ENCODE results near the gene NFIA. TPM values are rescaled to one million over a fixed set of nuclear protein-coding genes. Genes with fewer than 3 reads are reported as not detected.

Gene NFIA
- total and polyA plus RNA-seq, 10 of the 15 experiments (the other 5 are each of a cell fraction or from before 2014, with no cell fraction given): 0.10 to 0.16 TPM; not detected in 8

DNA sequence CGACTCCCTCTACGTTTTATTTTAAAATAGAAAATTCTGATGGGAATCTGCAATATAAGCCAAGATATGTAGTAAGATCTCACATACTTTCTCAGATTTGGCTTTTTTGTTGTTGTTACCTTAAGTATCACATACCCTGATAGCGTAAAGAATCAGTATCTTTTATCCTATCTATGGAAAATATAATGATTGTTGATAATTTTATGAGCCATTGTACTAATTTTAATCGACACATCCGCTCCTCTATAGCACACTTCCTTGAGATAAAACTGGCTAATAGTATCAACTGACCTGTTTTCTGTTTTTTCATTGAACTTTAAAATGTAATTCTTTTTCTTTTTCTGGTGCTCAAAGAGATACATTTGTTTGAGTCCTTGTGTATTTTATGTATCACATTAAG, 118.7 kb downstream of the NFIA start (continued):
- TF ChIP-seq ZNF687 (IDR thresholded peaks at IDR 0.05): no peak
- no peak for TF ChIP-seq SUPT20H (IDR thresholded peaks at IDR 0.05; ENCODE audit: borderline replicate concordance, control insufficient read depth, low read depth, low read length)
- no peak for TF ChIP-seq E4F1 (IDR thresholded peaks at IDR 0.05; ENCODE audit: borderline replicate concordance, partially characterized antibody)

GRCh38 chr1:61202854-61203598, 120.7 kb downstream of the NFIA start:
- in situ Hi-C loops (cut with MboI) (no loop called here), intact Hi-C loops (cut with micrococcal nuclease; ENCODE audit: unreplicated experiment) (no loop called here)
- Histone ChIP-seq H2AFZ (ENCODE audit: control insufficient read depth, low read depth, low read length) (no peak overlapping the region), H3K4me3 (no peak overlapping the region), H3K27ac (ENCODE audit: control insufficient read depth, insufficient read depth) (no peak overlapping the region), H3K4me2 (ENCODE audit: control insufficient read depth, insufficient read depth) (no peak overlapping the region), H4K20me1 (ENCODE audit: control insufficient read depth, insufficient read depth) (no peaks in the 10 kb centered on the region), H3K36me3 (ENCODE audit: control insufficient read depth in 2 of 2, insufficient read depth in 2 of 2, low read length in 1 of 2) (no peaks in the 10 kb centered on the region), H3K27me3 (replicated peaks in 1 of 2; ENCODE audit: control insufficient read depth in 2 of 2, insufficient read depth in 2 of 2, low read length in 1 of 2) (no peaks in the 10 kb centered on the region; a peak in 1 of 4 replicates), H3K4me1 (ENCODE audit: control insufficient read depth, insufficient read depth, low read length) (no peaks in the 10 kb centered on the region), H3K9ac (ENCODE audit: control insufficient read depth, insufficient read depth, low read length) (no peak overlapping the region), H3K79me2 (ENCODE audit: control insufficient read depth, insufficient read depth, low read length) (no peaks in the 10 kb centered on the region), H3K9me3 (replicated peaks; ENCODE audit: control insufficient read depth, insufficient read depth, low read length) (no peaks in the 10 kb centered on the region)
- DNase-seq (ENCODE audit: low read depth, low spot score) (no peak), ATAC-seq (no peak), FAIRE-seq (no peak)
- SMC1A ChIA-PET (ENCODE audit: uncharacterized antibody, unreplicated experiment): no interaction called here
- no TSS peak for BruUV-seq (replicated peaks)
- POLR2A ChIA-PET: no interaction called here
- RAD21 ChIA-PET (ENCODE audit: unreplicated experiment): no interaction called here
- TF ChIP-seq BCL11A (IDR thresholded peaks at IDR 0.05; ENCODE audit: low read depth, low read length): no peak
- CTCF ChIA-PET: no interaction called here
- 24% methylated on average over 11 of the region's 11 CpGs for WGBS (ENCODE audit: insufficient coverage, insufficient replicate concordance, low lambda C conversion rate, missing lambda C conversion rate)

Data from GM12878 (cell line).